ENCODE measurements around the gene SLC15A2.
"Not testable (repeated sequence)": the region's sequence is repeated elsewhere in the genome, so short reads cannot be mapped to it uniquely, and the experiment has no call there.

Gene SLC15A2

GRCh38 chr3:121894301-121894990, at the start of gene SLC15A2:
TSS of gene SLC15A2 (plus strand) at chr3:121894401. CDS start at chr3:121894477, 76 bp downstream.
- no peak for DNase-seq (ENCODE audit: low read depth, low spot score)

GRCh38 chr3:121844892-121845291, 49.3 kb upstream of the SLC15A2 start:
- no peak for DNase-seq (ENCODE audit: low read depth, low spot score)

GRCh38 chr3:121852256-121852655, 41.9 kb upstream of the SLC15A2 start:
- DNase-seq (ENCODE audit: low read depth, low spot score) = no peak

GRCh38 chr3:121855555-121855954, 38.6 kb upstream of the SLC15A2 start:
- no peak for DNase-seq (ENCODE audit: low read depth, low spot score)

GRCh38 chr3:121857778-121858177, 36.4 kb upstream of the SLC15A2 start:
- not testable (repeated sequence) for DNase-seq (ENCODE audit: low read depth, low spot score)

GRCh38 chr3:121863247-121863646, 31.0 kb upstream of the SLC15A2 start:
- not testable (repeated sequence) for DNase-seq (ENCODE audit: low read depth, low spot score)

GRCh38 chr3:121863801-121864200, 30.4 kb upstream of the SLC15A2 start:
- DNase-seq (ENCODE audit: low read depth, low spot score) = no peak

- no peak for DNase-seq (ENCODE audit: low read depth, low spot score)
These were observed 24.5 kb upstream of the SLC15A2 start for GRCh38 chr3:121869736-121870135.

- DNase-seq (ENCODE audit: low read depth, low spot score) = no peak
These were observed 23.5 kb upstream of the SLC15A2 start for GRCh38 chr3:121870717-121871116.

GRCh38 chr3:121871430-121871829, 22.8 kb upstream of the SLC15A2 start:
- DNase-seq (ENCODE audit: low read depth, low spot score) = no peak

- DNase-seq (ENCODE audit: low read depth, low spot score) = no peak
These were observed 15.8 kb upstream of the SLC15A2 start for GRCh38 chr3:121878411-121878810.

- DNase-seq (ENCODE audit: low read depth, low spot score) = no peak
These were observed 10.7 kb upstream of the SLC15A2 start for GRCh38 chr3:121883507-121883906.

- DNase-seq (ENCODE audit: low read depth, low spot score) = no peak
These were observed 8.8 kb upstream of the SLC15A2 start for GRCh38 chr3:121885386-121885785.

- no peak for DNase-seq (ENCODE audit: low read depth, low spot score)
These were observed 920 bp downstream of the SLC15A2 start for GRCh38 chr3:121895121-121895520.

GRCh38 chr3:121895736-121896135, 1.5 kb downstream of the SLC15A2 start:
- no peak for DNase-seq (ENCODE audit: low read depth, low spot score)

GRCh38 chr3:121896823-121897222, 2.6 kb downstream of the SLC15A2 start:
- DNase-seq (ENCODE audit: low read depth, low spot score) = no peak

GRCh38 chr3:121897296-121897695, 3.1 kb downstream of the SLC15A2 start:
- no peak for DNase-seq (ENCODE audit: low read depth, low spot score)

GRCh38 chr3:121913305-121913990, 19.2 kb downstream of the SLC15A2 start:
- DNase-seq (ENCODE audit: low read depth, low spot score) = no peak

- DNase-seq (ENCODE audit: low read depth, low spot score) = no peak
These were observed 20.1 kb downstream of the SLC15A2 start for GRCh38 chr3:121914081-121914998.

GRCh38 chr3:121916189-121916588, 22.0 kb downstream of the SLC15A2 start:
- DNase-seq (ENCODE audit: low read depth, low spot score) = no peak

- DNase-seq (ENCODE audit: low read depth, low spot score) = no peak
These were observed 24.7 kb downstream of the SLC15A2 start for GRCh38 chr3:121918779-121919483.

- DNase-seq (ENCODE audit: low read depth, low spot score) = no peak
These were observed 30.5 kb downstream of the SLC15A2 start for GRCh38 chr3:121924734-121925133.
